ENCODE results near the gene IDH3G.
"Not testable (repeated sequence)": the region's sequence is repeated elsewhere in the genome, so short reads cannot be mapped to it uniquely, and the experiment has no call there.

Gene IDH3G

DNA sequence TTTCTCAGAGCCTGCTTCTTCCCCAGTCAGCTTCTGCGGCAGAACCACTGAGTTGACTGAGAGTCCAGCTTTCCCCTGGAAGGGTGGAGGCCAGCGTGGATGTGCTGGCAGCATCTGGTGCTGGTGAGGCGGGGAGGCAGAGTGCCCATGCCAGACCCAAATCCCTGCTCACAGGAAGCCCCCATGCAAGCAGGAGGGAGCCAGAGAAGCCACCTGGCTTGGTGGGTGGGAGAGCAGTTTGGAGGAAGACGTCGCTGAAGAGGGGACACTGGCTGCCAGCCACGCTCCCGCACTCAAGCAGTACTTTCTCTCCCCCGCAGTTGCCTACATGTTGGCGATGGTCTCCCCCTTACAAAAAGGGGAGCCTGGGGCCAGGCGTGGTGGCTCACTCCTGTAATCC, 30.2 kb upstream of the IDH3G start:
- peaks cover 19% of the 10 kb centered on the region for H3K4me1 Mint-ChIP-seq (ENCODE audit: low read depth)

DNA sequence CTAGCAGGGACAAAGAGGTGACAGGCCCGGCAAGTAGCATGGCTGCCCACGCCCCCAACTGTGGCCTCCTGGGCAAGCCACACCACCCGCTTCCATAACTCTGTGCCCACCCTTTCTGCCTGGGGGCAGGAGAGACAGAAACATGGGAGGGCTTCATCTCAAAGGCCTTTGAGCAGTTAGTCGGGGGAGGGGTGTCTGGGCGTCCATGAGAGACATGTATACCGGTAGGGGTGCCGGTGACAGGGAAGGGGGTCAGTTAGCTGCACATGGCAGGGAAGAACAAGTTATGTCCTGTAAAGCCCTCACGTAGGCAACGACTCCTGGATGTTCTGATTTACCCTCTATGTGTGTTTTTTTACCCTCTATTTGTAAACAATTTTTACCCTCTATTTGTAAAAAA, 26.9 kb upstream of the IDH3G start:
- DNase-seq (ENCODE audit: low spot score) = no peak
- peaks cover 22% of the 10 kb centered on the region for H3K27me3 Mint-ChIP-seq (ENCODE audit: low read depth)
- no peaks in the 10 kb centered on the region for H3K9me3 Mint-ChIP-seq
- H3K36me3 Mint-ChIP-seq (ENCODE audit: low read depth) = no peaks in the 10 kb centered on the region
- no peak overlapping the region for H3K4me3 Mint-ChIP-seq
- H3K4me1 Mint-ChIP-seq (ENCODE audit: low read depth) = peaks cover 24% of the 10 kb centered on the region
- H3K27ac Mint-ChIP-seq = no peak overlapping the region

More for the DNA sequence above, 30.2 kb upstream of the IDH3G start:
- no peak for DNase-seq (ENCODE audit: low spot score)
- H3K9me3 Mint-ChIP-seq = no peaks in the 10 kb centered on the region
- no peak overlapping the region for H3K4me3 Mint-ChIP-seq
- H3K27me3 Mint-ChIP-seq (ENCODE audit: low read depth) = peaks cover 43% of the 10 kb centered on the region
- H3K36me3 Mint-ChIP-seq (ENCODE audit: low read depth) = no peaks in the 10 kb centered on the region
- H3K27ac Mint-ChIP-seq = no peak overlapping the region

- Mint-ChIP-seq H3K4me3 (no peak overlapping the region), H3K36me3 (ENCODE audit: low read depth) (no peaks in the 10 kb centered on the region), H3K9me3 (no peaks in the 10 kb centered on the region), H3K4me1 (ENCODE audit: low read depth) (peaks cover 24% of the 10 kb centered on the region), H3K27me3 (ENCODE audit: low read depth) (peaks cover 19% of the 10 kb centered on the region), H3K27ac (no peak overlapping the region)
- DNase-seq (ENCODE audit: low spot score) = no peak
These were observed 26.4 kb upstream of the IDH3G start for GRCh38 chrX:153820601-153821000.

GRCh38 chrX:153819384-153820040, 25.3 kb upstream of the IDH3G start:
- Mint-ChIP-seq H3K4me3 (peak overlapping the region; percentile 40), H3K27me3 (ENCODE audit: low read depth) (peaks cover 21% of the 10 kb centered on the region), H3K36me3 (ENCODE audit: low read depth) (no peaks in the 10 kb centered on the region), H3K27ac (no peak overlapping the region), H3K4me1 (ENCODE audit: low read depth) (peaks cover 29% of the 10 kb centered on the region), H3K9me3 (no peaks in the 10 kb centered on the region)
- no peak for DNase-seq (ENCODE audit: low spot score)

DNA sequence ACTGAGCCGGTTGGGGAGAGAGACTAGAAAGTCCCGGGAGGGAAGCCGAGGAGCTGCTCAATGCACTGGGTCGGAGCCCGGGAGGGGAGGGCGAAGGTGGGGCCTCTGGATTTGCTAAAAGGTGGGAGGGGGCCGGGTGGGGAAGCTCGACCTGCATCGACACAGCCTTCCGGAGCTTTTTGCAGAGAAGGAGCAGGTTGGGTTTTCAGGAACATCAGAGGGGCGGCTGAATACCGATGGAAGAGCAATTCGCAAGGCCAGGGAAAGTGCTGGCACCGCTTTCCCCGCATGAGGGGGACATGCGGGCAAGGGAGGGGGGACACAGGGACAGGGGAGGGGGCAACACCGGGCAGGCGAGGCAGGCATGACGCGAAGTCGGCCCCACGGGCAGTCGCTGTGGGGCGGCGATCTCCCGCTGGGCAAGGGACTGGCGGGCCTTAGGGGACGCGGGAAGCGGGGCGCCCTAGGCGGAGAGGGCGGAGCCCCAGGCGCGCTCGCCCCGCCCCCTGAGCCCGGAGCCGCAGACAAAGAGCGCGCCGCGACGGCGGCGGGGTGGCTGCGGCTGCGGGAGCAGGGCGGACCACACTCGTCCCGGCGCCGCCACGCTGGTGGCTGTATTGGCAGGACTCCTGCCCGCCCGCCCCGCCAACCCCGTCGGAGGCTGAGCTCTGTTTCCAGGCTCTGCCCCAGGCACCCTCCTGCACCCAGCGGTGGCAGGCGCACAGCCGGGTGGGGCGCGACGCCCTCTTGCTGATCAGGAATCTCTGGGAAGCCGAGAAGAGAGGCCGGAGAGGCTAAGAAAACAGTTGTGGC, 24.6 kb upstream of the IDH3G start:
- Mint-ChIP-seq H3K36me3 (ENCODE audit: low read depth) (no peaks in the 10 kb centered on the region), H3K27ac (no peak overlapping the region), H3K4me1 (ENCODE audit: low read depth) (peaks cover 29% of the 10 kb centered on the region), H3K9me3 (no peaks in the 10 kb centered on the region), H3K4me3 (peak overlapping the region; percentile 57), H3K27me3 (ENCODE audit: low read depth) (peaks cover 18% of the 10 kb centered on the region)
- DNase-seq (ENCODE audit: low spot score) = peak; percentile 51

DNA sequence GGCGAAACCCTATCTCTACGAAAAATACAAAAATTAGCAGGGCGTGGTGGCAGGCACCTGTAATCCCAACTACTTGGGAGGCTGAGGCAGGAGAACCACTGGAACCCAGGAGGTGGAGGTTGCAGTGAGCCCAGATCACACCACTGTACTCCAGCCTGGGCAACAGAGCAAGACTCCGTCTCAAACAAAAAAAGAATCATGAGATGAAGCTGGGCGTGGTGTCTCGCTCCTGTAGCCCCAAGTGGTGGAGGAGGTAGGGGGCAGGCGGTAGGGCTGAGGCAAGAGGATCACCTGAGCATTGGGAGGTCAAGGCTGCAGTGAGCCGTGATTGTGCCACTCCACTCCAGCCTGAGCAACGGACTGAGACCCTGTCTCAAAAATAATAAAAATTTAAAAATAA, 23.9 kb upstream of the IDH3G start:
- peaks cover 17% of the 10 kb centered on the region for H3K27me3 Mint-ChIP-seq (ENCODE audit: low read depth)
- not testable (repeated sequence) for H3K36me3 Mint-ChIP-seq (ENCODE audit: low read depth); DNase-seq (ENCODE audit: low spot score); H3K4me3 Mint-ChIP-seq; H3K9me3 Mint-ChIP-seq; H3K27ac Mint-ChIP-seq
- peaks cover 27% of the 10 kb centered on the region for H3K4me1 Mint-ChIP-seq (ENCODE audit: low read depth)

DNA sequence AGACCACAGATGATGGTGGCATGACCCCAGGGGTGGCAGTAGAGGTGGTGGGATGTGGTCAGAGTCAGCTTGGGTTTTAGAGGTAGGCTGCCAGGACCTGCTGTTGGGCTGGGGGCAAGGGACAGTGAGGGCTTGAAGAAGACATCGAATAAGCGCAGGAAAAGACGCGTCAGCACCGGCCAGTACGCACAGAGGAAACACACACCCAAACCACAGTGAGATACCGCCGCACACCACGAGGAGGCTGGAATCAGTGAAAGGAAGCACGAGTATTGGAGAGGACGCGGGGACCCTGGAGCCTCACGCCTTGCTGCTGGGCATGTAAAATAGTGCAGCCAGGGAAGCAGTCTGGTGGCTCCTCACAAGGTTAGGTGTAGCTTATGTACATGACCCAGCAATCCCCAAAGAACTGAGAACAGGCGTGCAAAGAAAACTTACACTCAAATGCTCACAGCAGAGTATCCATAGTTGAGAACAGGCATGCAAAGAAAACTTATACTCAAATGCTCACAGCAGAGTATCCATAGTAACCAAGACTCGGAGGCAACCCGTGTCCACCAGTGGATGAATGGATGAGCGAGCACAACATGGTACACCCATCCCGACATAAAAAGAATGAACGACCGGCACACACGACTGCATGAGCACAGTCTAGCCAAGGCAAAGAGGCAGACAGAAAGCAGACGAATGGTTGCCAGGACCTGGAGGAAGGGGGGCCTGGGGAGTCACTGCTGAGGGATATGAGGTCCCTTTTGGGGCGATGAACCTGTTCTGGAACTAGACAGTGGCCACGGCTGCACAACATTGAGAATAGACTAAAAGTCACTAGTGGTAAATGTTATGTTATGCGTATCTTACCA, 22.9 kb upstream of the IDH3G start:
- Mint-ChIP-seq H3K27me3 (ENCODE audit: low read depth) (peaks cover 11% of the 10 kb centered on the region), H3K27ac (peak overlapping the region; percentile 10), H3K4me1 (ENCODE audit: low read depth) (peaks cover 20% of the 10 kb centered on the region), H3K4me3 (peak overlapping the region; percentile 37), H3K9me3 (no peaks in the 10 kb centered on the region), H3K36me3 (ENCODE audit: low read depth) (no peaks in the 10 kb centered on the region)
- DNase-seq (ENCODE audit: low spot score) = peak; percentile 17

DNA sequence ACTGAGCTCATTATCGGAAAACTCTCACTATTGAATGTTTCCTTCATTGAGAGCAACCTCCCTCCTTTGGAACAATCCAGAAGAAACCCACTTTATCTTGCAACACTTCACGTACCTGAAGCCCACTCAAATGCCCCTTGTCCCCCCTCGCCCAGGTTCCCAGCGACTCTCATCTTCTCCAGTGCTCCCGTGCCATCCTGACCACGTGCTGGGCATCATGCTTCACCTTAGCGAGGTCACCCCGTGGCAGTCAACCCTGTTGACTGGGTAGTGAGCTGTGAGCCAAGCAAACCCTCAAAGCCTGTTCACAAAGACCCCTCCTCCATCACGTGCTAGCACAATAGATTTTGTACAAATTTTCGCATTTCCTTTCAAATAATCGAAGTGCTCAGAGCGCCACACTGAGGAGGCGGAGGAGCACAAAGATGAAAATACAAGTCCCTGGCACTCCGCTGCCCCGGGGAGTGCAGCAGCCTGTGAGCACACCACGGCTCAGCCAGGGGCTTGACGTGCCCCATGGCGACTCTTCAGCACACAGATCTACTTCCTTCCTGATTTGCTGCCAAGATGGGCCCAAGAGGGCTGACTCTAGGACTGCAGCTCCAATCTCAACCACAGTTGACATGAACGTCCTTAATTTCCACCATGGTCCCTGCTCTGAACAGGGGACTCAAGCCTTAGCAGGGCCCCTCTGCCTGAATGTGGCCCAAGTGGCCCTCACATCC, 20.6 kb upstream of the IDH3G start:
- Mint-ChIP-seq H3K4me3 (no peak overlapping the region), H3K36me3 (ENCODE audit: low read depth) (no peaks in the 10 kb centered on the region), H3K27me3 (ENCODE audit: low read depth) (peaks cover 14% of the 10 kb centered on the region), H3K4me1 (ENCODE audit: low read depth) (peaks cover 17% of the 10 kb centered on the region), H3K27ac (no peak overlapping the region), H3K9me3 (no peaks in the 10 kb centered on the region)
- DNase-seq (ENCODE audit: low spot score) = no peak

GRCh38 chrX:153813161-153813560, 19.0 kb upstream of the IDH3G start:
- Mint-ChIP-seq H3K27ac (no peak overlapping the region), H3K4me1 (ENCODE audit: low read depth) (peaks cover 17% of the 10 kb centered on the region), H3K9me3 (no peaks in the 10 kb centered on the region), H3K27me3 (ENCODE audit: low read depth) (peaks cover 11% of the 10 kb centered on the region), H3K36me3 (ENCODE audit: low read depth) (no peaks in the 10 kb centered on the region), H3K4me3 (no peak overlapping the region)
- DNase-seq (ENCODE audit: low spot score) = no peak

DNA sequence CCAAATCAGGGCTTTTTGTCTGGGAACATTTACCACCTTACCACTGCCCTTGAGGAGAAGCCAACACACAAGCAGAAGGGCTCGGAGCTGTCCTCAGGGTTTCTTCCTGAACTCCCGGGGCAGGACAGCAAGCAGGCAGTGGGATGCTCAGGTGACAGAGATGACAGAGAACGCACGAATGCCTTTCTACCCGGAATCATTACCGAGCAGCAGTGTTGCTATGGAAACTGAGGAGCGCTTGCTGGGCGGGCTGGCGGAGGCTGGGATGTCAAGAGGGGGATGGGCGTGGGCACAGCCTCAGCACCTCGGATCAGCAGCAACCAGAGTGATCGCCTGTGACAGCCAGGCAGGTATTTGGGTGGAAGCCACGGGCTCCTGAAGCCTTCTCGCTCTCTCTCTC, 18.0 kb upstream of the IDH3G start:
- no peak overlapping the region for H3K4me3 Mint-ChIP-seq
- peaks cover 14% of the 10 kb centered on the region for H3K4me1 Mint-ChIP-seq (ENCODE audit: low read depth)
- DNase-seq (ENCODE audit: low spot score) = no peak
- no peak overlapping the region for H3K27ac Mint-ChIP-seq
- H3K36me3 Mint-ChIP-seq (ENCODE audit: low read depth) = no peaks in the 10 kb centered on the region
- no peaks in the 10 kb centered on the region for H3K9me3 Mint-ChIP-seq
- peaks cover 11% of the 10 kb centered on the region for H3K27me3 Mint-ChIP-seq (ENCODE audit: low read depth)

- H3K4me3 Mint-ChIP-seq = no peak overlapping the region
- H3K27me3 Mint-ChIP-seq (ENCODE audit: low read depth) = peaks cover 3% of the 10 kb centered on the region
- H3K4me1 Mint-ChIP-seq (ENCODE audit: low read depth) = no peaks in the 10 kb centered on the region
- no peak overlapping the region for H3K27ac Mint-ChIP-seq
- no peak for DNase-seq (ENCODE audit: low spot score)
- no peaks in the 10 kb centered on the region for H3K9me3 Mint-ChIP-seq
- no peaks in the 10 kb centered on the region for H3K36me3 Mint-ChIP-seq (ENCODE audit: low read depth)
These were observed 13.8 kb upstream of the IDH3G start for GRCh38 chrX:153807976-153808375.

DNA sequence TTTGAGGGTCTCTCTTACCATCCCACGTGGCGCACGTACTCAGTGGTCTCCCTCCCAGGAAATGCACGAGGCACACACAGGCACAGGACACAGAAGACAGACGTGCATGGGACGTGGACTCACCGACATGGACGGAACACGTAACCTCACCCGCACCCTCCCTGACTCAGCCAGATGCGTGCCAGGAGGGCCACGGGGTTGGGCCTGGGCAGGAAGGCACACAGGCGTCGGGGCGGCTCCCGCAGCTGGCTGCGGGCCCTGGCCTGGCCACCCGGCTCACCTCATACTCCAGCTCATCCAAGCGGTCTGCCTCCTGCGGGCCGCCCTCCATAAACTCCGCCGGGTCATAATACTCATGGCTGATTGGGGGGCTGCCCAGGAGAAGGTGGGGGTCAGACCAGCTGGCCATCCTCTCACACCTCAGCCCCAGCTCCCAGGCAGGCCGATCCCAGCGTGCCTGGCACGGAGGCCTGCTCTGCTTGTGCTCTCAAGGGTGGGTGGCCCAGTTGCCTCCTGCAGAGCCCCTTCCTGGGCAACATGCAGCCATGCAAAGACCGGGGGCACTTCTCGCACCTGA, 12.9 kb upstream of the IDH3G start:
- Mint-ChIP-seq H3K27me3 (ENCODE audit: low read depth) (peaks cover 3% of the 10 kb centered on the region), H3K4me1 (ENCODE audit: low read depth) (no peaks in the 10 kb centered on the region)

DNA sequence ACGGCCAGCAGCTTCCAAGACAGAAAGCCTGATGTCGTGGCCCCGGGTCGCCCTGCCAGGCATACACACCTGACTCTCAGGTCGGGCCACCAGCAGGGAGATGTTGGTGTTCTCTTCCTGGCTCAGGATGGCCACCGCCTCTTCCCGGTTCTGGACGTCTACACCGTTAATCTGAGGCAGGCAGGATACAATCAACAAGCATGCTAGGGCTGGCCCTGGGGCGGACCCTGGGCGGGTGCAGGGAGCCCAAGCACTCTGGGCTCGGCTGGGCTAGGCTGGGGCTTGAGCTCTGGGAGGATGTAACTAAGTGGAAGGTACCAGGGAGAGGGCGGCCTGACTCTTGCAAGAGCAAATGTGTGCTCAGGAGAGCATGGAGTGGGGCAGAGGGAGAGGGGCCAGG, 11.3 kb upstream of the IDH3G start:
- Mint-ChIP-seq H3K9me3 (no peaks in the 10 kb centered on the region), H3K36me3 (ENCODE audit: low read depth) (no peaks in the 10 kb centered on the region), H3K27ac (no peak overlapping the region), H3K4me3 (no peak overlapping the region), H3K27me3 (ENCODE audit: low read depth) (no peaks in the 10 kb centered on the region), H3K4me1 (ENCODE audit: low read depth) (no peaks in the 10 kb centered on the region)
- DNase-seq (ENCODE audit: low spot score) = no peak

More for the DNA sequence above, 12.9 kb upstream of the IDH3G start:
- DNase-seq (ENCODE audit: low spot score) = no peak
- no peaks in the 10 kb centered on the region for H3K36me3 Mint-ChIP-seq (ENCODE audit: low read depth)
- H3K9me3 Mint-ChIP-seq = no peaks in the 10 kb centered on the region
- no peak overlapping the region for H3K27ac Mint-ChIP-seq
- no peak overlapping the region for H3K4me3 Mint-ChIP-seq

Measured in T-helper 2 cell treated with Interferon-gamma antibody and Interleukin-4, amounts not matched to agents 5 μg/mL and 100 μg/mL, for 36 hours (primary cell).